Skin of body (tissue), 2 donors: ENCODE results near the gene ZNF213. TPM values are rescaled to one million over a fixed set of nuclear protein-coding genes. Genes with fewer than 3 reads are reported as not detected.
"Not testable (repeated sequence)": the region's sequence is repeated elsewhere in the genome, so short reads cannot be mapped to it uniquely, and the experiment has no call there.

Source experiments
- DNase-seq: peaks from one replicate; lab custom pipeline; 2025; lab: John Stamatoyannopoulos, UW
- total RNA-seq: library from RNA; depleted of rRNA; stranded (reverse); fragments of >200 nt; gene quantifications from one replicate; pipeline ENCODE4 v1.2.3, GENCODE V29; 2014

The ZNF213 gene
- total RNA-seq, 1 donor from 2014 or later: 4.0 TPM

GRCh38 chr16:3170440-3171180, 35.8 kb downstream of the ZNF213 start:
- DNase-seq: no peak

- DNase-seq: no peak
These were observed 36.5 kb downstream of the ZNF213 start for GRCh38 chr16:3171181-3171854.

GRCh38 chr16:3171855-3172593, 37.2 kb downstream of the ZNF213 start:
- no peak for DNase-seq

GRCh38 chr16:3173892-3174617, 39.2 kb downstream of the ZNF213 start:
- no peak for DNase-seq

- no peak for DNase-seq
These were observed 39.9 kb downstream of the ZNF213 start for GRCh38 chr16:3174618-3175148.

- no peak for DNase-seq
These were observed 40.6 kb downstream of the ZNF213 start for GRCh38 chr16:3175157-3176093.

GRCh38 chr16:3179651-3180050, 44.8 kb downstream of the ZNF213 start:
- DNase-seq: no peak

- no peak for DNase-seq
These were observed 45.6 kb downstream of the ZNF213 start for GRCh38 chr16:3180445-3180878.

GRCh38 chr16:3182293-3182607, 47.4 kb downstream of the ZNF213 start:
- DNase-seq: not testable (repeated sequence)

- no peak for DNase-seq
These were observed 48.0 kb downstream of the ZNF213 start for GRCh38 chr16:3182608-3183444.

GRCh38 chr16:3183445-3184139, 48.8 kb downstream of the ZNF213 start:
- DNase-seq: no peak

- DNase-seq: no peak
These were observed 52.3 kb downstream of the ZNF213 start for GRCh38 chr16:3186946-3187690.

GRCh38 chr16:3187798-3188674, 53.2 kb downstream of the ZNF213 start, which contains the start of gene OR1F1:
OR1F1 (plus strand) TSS chr16:3188204.
- DNase-seq: no peak

- DNase-seq: no peak
These were observed 53.8 kb downstream of the ZNF213 start for GRCh38 chr16:3188675-3188924.

- DNase-seq: peak; percentile 15
These were observed 54.3 kb downstream of the ZNF213 start for GRCh38 chr16:3188925-3189825.

GRCh38 chr16:3189869-3190268, 55.0 kb downstream of the ZNF213 start:
- DNase-seq: no peak
